GM19328 (cell line): ENCODE results near the gene MINDY1.

Experiments used
- ATAC-seq: cut with Tn5 transposase; IDR thresholded peaks from one replicate; pipeline ENCODE4 v1.9.1; 2021; ENCODE audit warnings: mild to moderate bottlenecking, moderate library complexity; ENCODE audit not compliant: unreplicated experiment

Gene MINDY1

DNA sequence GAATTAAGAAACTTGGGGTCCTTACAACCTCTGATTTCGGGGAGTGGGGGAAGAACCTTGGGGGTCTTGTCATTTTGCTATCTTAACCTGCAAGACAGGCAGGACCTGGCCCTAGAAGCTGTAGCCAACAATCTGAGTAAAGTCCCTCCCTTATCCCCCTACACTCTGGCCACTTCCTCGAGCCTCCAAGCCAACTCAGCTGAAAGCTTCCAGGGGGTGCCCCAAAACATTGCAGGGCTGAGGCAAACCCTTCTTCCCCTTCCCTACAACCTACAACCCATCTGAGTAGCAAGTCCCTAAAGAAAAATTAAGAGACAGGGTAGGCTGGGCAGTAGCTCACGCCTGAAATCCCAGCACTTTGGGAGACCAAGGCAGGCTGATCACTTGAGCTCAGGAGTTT lies 37.1 kb downstream of the MINDY1 start:
- no peak for ATAC-seq

DNA sequence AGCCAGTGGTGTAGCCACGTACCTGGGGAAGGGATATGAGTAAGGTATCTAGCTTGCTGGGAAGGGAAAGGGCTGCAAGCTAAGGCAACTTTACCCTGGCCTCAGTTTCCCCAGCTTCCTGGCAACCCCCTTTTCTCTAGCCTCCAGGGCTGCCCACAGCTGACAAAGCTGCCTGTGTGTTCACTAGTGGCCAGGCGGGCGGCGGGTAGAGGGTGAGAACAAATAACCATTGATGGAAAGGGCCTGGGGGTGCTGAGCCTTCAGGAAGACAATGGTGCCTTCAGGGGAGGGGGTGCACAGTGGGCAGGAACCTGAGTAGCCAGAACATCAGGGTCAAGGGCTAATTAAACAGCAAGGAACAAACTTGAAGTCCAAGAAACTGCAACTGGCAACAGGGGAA lies 38.2 kb downstream of the MINDY1 start:
- no peak for ATAC-seq

DNA sequence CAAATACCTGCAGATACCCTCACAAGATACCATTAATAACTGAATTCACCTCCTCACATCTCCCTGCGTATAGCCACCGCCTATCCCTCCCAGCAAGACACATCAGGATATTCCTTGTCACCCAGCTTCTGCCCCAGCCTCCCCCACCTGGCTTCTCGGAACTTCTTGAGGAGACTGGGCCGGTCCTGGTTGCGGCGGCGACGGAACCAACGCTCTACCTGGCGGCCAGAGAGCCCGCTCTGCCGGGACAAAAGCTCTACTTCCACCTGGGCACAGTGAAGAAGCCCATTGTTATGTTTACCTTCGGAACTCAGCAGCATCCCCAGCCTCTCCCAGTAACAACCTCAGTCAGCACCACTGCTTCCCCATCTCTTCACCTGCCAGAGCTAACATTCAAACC lies 38.8 kb downstream of the MINDY1 start:
- no peak for ATAC-seq

DNA sequence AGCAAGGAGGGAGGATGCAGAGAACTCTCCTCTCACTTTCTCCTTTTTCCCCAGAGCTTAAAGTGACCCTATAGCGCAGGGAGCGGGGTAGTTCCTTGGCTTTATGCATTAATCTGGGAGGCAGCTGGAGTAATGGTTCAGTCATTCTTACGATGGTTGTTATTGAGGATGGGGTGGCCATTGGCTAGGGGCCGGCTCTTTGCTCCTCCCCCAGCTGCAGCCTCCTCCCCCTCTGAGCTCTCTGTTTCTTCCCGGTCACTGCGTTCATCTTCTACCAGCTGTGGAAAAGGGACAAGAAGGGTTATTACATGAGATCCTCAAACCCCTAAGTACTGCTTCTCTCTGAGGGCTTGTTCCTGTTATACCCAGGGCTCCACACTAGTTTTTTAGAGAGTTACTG lies 40.7 kb downstream of the MINDY1 start:
- no peak for ATAC-seq

DNA sequence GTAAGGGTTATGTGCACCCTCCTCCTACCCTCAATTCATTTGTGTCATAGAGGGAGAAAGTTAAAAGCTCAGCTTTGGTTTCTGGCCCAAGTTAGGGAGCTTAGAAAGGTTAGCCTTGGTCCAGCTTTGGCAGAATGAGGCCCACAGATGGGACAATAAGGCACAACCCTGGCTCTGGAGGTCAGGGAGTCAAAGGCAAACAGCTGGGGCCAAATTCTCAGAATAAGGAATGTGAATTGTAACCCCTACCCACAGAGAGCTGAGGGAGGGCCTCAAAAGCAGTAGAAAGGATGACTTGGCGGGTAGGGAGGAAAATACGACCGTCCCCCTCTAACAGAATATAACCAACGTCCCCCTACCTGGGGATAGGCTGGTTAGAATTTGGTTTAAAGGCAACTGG lies 41.1 kb downstream of the MINDY1 start:
- ATAC-seq, result no peak

DNA sequence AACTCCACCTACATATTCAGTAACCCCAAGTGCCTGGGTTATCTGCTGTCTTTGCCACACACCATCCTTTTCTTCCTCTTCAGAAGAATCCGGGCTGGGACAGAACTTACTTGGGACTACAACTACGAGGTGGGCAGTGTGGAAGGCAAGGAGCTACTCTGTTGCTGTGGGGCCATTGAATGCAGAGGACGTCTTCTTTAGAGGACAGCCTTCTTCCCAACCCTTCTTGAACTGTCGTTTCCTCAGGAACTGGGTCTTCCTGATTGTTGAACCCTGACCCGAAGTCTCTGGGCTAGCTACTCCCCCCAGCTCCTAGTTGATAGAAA lies 42.6 kb downstream of the MINDY1 start:
- no peak for ATAC-seq

DNA sequence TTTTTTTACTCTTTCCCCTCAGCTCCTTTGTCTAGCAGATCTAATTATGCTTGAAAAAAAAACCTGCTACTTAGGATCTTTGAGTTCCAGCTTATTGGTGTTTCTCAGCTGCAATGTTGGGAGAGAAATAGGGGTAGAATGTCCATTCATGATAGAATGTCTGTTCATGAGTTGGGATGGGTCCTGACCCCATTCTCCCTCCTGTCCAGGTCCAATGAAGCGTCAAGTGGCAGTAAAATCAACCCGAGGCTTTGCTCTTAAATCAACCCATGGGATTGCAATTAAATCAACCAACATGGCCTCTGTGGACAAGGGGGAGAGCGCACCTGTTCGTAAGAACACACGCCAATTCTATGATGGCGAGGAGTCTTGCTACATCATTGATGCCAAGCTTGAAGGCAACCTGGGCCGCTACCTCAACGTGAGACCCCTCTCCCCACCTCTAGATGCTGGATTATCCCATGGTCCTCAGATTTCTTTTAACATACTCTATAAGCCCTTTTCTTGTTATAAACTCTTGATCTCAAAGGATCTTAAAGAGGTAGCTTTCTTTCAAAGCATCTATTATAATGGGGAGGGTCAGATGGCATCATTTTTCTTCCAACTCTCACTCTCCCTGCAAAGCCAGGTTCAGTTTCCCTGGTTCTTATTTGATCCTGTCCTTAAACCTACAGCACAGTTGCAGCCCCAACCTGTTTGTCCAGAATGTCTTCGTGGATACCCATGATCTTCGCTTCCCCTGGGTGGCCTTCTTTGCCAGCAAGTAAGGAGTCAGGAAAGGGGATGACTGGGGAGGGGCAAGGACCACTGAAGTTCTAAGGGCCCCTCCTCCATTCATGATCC lies 43.2 kb downstream of the MINDY1 start:
- ATAC-seq, result no peak

DNA sequence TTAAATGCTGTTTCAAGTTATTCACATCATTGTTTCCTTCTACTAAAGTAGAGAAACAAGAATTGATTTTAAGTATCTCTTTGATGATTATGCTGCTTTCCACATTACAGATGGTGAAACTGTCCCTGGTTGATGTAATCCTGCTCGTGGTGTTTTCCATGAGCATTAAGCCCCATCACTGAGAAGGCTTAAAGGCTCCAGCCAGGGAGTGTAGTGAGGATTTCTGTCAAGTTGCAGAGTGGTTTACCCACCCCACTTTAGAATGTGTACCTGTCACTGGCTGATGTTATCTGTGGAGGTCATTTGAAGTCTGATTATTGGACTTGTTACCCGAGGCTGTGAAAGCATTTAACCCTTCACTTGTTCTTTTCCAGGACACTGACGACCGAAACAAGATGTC lies 44.9 kb downstream of the MINDY1 start:
- no peak for ATAC-seq

DNA sequence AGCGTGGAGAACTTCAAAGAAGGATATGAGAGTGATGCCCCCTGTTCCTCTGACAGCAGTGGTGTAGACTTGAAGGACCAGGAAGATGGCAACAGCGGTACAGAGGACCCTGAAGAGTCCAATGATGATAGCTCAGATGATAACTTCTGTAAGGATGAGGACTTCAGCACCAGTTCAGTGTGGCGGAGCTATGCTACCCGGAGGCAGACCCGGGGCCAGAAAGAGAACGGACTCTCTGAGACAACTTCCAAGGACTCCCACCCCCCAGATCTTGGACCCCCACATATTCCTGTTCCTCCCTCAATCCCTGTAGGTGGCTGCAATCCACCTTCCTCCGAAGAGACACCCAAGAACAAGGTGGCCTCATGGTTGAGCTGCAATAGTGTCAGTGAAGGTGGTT lies 46.1 kb downstream of the MINDY1 start:
- no peak for ATAC-seq

DNA sequence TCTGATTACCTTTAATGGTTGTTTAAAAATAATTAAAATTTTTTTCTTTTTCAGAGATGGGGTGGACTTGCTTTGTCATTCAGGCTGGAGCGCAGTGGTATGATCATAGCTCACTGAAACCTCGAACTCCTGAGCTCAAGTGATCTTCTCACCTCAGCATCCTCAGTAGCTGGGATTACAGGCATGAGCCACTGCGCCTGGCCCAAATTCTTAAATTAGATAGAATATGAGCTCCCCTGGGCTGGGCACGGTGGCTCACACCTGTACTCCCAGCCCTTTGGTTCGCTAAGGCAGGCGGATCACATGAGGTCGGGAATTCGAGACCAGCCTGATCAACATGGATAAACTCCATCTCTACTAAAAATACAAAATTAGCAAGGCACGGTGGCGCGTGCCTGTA lies 49.0 kb downstream of the MINDY1 start:
- ATAC-seq, result no peak

DNA sequence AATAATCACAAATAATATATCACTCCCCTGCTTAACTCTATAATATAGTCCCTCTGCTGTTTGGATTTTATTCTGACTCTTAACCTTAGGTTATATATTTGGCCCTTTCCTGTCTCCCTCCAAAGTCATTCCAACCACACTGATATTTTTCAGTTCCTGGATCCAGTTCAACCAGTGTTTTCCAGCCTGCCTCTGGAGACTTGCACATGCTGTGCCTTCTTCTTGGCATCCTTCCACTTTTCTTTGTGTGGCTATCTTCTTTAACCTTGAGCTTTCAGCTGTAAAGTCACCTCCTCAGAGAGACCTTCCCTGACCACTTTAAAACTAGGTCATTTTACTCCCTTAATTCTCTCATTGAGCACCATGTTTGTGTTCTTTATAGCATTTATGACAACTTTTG lies 51.4 kb downstream of the MINDY1 start:
- no peak for ATAC-seq

DNA sequence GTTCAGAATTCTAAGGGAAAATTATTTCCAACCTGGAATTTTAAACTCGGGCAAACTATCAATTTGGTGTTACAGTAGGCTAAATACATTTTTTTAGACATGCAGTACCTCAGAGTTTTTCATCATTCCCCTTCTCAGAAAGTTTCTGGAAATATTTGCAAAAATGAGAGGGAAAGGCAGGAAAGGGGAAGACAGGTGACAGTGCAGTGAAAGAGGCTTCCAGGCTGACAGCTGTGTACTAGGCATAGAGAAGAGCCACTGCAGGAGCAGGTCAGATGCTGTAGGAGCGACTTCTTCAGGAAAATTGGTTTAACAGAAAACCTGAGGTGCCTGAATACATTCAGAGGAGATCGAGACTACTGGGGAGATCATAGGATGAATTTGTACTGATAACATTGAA lies 52.0 kb downstream of the MINDY1 start:
- ATAC-seq, result no peak
